Stimulated activated CD4-positive, alpha-beta T cell treated with anti-CD3 and anti-CD28 coated beads, Interleukin-1b, Interleukin-23, amount 100 ng/mL, for 48 hours (primary cell): ENCODE results near the gene COL4A1.
A peak's percentile ranks its signal among the peaks of the same experiment; 100 is the strongest.
"Not testable (repeated sequence)": the region's sequence is repeated elsewhere in the genome, so short reads cannot be mapped to it uniquely, and the experiment has no call there.

ENCODE experiments used
- DNase-seq: peaks from one replicate; pipeline ENCODE4 v3.0.0-alpha.2; 2020

Gene COL4A1

GRCh38 chr13:110323172-110323891 lies 16.4 kb upstream of the COL4A1 start:
- no peak for DNase-seq

GRCh38 chr13:110322828-110323171 lies 15.8 kb upstream of the COL4A1 start:
- DNase-seq = no peak

DNA sequence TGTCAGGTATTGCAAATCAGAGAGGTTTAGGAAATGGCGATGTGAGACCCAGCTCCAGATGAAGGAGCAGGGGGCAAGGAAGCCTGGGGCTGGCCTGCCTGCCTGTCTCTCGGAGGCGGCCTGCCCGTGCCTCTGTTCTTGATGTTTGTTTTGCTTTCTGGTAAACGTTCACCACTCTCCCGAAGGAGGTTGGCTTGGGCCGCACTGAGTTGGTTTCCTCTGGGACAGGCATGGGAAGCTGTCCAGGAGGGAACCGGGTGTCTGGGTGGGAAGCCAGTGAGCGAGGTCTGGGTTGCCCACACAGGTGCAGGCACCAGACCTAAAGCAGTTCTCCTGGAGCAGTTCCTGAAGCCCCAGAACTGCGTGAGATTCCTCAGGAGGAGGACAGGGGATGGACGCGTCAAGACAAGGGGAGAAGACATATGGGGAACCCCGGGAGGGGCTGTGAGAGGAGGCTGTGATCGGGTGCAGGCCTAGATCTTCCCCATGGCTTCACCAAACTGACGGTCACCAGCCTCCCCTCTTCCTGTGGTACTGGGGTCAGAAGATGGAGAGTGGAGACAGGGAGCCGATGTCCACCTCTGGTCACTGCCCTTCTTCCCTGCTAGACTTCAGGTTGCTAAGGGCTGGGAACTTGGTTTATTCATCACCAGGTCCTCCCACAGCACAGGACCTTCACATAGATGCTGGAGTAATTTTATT lies 15.3 kb upstream of the COL4A1 start:
- no peak for DNase-seq

DNA sequence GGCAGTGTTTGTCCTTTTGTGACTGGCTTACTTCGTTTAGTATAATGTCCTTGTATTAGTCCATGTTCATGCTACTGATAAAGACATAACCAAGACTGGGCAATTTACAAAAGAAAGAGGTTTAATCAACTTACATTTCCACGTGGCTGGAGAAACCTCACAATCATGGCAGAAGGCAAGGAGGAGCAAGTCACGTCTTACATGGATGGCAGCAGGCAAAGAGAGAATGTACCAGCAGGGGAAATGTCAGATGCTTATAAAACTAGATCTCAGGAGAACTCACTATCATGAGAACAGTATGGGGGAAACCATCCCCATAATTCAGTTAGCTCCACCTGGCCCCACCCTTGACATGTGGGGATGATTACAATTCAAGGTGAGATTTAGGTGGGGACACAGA lies 14.6 kb upstream of the COL4A1 start:
- DNase-seq = not testable (repeated sequence)

- DNase-seq = no peak
Observed at GRCh38 chr13:110320645-110321044, 13.7 kb upstream of the COL4A1 start.

DNA sequence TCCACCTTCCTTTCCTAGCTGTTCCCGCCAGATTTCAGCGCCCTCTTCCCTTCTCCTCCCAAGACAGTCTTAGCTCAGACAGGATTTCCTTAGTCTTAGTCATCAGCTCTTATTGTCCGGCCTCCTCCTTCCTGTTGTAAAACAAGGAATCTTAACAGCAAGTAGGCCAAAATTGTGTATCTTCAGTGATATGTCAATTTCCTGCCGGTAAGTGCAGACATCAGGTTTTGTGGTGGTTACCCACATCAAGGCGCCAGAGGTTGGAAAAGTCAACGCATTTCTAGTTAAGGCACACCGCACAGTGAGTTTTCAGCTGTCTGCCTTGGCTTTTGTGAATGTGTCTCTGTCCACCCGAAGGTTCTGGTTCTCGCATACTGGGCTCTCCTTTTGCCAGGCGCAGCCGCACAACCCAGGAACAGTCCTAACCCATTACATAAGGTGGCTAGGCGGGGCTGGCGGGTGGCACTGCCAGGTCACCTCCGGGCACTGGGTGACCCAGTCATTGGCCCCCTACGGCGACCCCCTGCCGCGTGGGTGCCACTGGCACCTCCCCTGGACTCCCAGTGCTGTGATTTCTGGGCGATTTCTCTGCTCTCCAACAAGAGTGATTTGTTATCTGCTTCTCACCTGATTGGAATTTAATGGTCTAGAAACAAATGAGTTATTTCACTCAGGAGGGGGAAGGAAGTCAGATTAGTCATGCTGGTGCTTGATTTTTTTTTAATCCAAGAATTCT lies 13.0 kb upstream of the COL4A1 start:
- peak; percentile 52 for DNase-seq

DNA sequence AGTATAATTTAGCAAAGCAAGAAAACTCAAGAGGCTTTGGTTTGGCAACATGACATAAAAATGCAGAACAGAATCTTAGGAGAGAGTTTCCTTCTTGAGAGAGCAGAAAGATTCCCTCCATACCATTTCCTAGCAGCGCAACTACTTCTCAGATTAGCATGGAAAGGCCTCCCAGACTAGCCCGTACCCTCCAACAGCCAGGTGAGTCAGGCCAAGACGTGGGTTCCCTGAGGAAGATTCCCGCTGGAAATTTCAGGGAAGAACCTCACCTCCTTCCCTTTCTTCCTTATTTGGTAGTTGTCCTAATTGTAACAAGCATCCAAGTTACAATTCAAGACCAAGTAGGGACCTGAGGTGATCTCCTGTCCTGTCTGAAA lies 12.4 kb upstream of the COL4A1 start:
- DNase-seq = no peak

DNA sequence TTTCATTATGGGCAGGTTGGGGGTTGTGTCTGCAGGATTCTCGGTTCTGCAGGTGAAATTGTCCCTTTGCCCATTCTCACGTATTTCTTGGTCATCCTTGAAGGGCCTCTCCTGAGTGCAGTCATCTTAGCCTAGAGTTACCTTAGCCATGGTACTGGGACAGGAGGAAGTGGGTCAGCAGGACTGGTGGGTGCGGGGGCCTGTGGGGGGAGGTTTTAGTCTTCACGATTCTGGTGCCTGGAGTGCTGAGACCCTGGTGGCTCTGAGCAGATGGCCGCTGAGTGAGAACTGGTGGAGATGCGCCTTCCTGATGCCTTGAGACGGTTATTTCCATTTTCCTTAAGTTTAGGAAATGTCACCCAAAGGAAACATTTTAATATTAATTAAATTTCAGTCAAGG lies 12.0 kb upstream of the COL4A1 start:
- no peak for DNase-seq

GRCh38 chr13:110317496-110318195 lies 10.7 kb upstream of the COL4A1 start:
- DNase-seq = no peak

DNA sequence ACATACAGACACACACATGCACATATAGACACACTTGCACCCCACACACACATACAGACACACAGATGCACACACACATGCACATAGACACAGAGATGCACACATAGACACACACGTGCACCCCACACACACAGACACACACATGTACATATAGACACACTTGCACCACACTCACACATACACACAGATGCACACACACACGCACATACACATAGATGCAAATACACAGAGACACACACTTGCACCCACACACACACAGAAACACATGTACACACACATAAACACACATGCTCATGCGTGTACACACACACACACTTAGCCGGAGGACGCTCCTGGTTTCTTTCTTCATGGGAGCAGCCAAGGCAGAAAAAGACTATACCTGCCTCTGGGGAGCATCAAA lies 10.1 kb upstream of the COL4A1 start:
- no peak for DNase-seq

GRCh38 chr13:110316196-110316595 lies 9.2 kb upstream of the COL4A1 start:
- DNase-seq = no peak

- no peak for DNase-seq
Observed at GRCh38 chr13:110314516-110315245, 7.7 kb upstream of the COL4A1 start.

GRCh38 chr13:110313733-110314132 lies 6.8 kb upstream of the COL4A1 start:
- not testable (repeated sequence) for DNase-seq

- DNase-seq = not testable (repeated sequence)
Observed at GRCh38 chr13:110313261-110313660, 6.3 kb upstream of the COL4A1 start.

DNA sequence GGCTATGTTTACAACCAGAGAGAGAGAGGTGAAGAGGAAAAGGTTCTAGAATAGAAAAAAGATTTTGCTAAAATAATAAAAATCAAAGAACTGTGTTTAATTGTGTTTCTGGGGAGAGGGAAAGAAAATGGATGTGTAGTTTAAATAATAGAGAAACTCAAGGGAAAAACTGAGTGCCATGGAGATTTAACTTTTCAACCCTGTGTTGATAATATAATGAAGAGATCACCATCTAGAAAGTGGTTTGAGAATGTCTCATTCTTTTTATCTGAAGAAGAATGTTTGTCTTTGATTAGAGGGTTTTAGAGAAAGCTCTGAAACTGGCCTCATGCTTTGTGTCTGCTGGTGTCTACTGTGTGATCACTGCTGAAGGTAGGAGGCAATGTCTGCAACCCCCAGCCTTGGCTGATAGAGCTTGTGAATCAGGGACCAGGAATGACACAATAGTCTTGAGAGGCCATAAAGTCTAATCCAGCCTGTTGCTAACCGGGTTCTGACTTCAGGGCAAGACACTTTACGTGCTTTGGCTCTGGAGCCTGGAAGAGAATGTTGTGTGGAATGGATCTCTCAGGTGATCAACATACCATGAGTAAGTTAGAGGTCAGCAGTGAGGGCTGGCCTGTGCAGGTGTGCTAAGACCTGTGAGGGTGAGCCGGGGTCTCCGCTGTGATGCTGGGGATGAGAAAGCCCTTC lies 5.5 kb upstream of the COL4A1 start:
- DNase-seq = no peak

DNA sequence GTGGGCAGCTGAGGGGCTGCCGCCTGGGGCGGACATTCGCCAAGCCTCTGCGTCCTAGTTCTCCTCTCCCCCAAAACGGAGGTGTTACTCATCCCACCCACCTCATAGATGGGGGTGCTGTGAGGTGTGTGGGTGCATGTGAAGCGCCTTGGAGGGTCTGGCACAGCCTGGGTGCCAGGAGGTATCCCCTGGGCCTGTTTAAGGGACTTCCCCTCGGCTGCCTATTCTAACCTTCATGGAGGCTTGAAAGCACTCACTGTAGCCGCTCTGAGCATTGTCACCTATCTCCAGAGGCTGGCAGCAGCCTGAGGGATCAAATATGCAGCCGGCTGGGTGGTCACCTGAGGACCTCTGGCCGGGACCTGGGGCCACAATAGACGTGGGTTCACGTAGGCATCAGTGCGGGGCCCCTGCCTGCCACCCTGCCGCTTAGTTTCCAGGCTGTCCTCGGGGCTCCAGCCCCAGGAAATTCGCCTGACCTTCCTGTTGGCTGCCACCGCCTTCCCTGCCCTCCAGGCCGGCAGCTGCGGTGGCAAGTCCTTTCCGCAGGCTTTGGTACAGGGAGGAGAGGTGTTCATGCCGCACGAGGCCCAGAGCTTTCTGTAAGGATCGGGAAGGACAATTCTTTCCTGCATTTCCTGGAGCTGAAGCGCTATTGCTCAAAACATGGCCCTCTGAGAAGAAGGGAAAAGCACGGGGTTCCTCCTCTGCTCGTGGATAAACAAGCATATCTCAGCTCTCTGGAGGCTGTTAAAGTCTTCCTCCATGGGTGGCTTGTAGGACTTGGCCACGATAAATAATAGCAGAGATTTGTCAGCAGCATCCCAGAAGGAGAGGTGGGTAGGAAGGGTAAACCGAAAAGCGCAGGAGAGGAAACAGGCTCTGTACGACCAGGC lies 4.7 kb upstream of the COL4A1 start:
- DNase-seq = no peak

- no peak for DNase-seq
Observed at GRCh38 chr13:110310541-110311442, 3.8 kb upstream of the COL4A1 start.

- no peak for DNase-seq
Observed at GRCh38 chr13:110309661-110310524, 2.9 kb upstream of the COL4A1 start.
